ENCODE data around the gene MIS18A.
"Not testable (repeated sequence)": the region's sequence is repeated elsewhere in the genome, so short reads cannot be mapped to it uniquely, and the experiment has no call there.

Gene MIS18A

GRCh38 chr21:32303385-32303784 lies 24.5 kb upstream of the MIS18A start:
- DNase-seq = no peak

- no peak for DNase-seq
Observed at GRCh38 chr21:32302560-32302959, 23.7 kb upstream of the MIS18A start.

GRCh38 chr21:32301596-32301995 lies 22.7 kb upstream of the MIS18A start:
- DNase-seq = no peak

DNA sequence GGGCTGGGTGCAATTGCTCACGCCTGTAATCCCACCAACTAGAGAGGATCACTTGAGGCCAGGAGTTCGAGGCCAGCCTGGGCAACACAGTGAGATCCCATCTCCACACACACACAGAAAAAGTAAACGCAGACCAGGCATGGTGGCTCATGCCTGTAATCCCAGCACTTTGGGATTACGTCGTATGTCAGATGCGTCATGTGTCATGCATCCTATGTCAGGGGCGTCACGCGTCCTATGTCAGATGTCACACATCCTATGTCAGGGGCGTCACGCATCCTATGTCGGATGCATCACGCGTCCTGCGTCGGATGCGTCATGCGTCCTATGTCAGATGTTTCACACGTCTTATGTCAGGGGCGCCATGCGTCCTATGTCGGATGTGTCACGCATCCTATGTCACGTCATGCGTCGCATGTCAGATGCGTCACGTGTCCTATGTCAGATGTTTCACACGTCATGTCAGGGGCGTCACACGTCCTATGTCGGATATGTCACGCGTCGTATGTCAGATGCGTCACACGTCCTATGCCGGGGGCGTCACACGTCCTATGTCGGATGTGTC lies 21.4 kb upstream of the MIS18A start:
- no peak for DNase-seq

DNA sequence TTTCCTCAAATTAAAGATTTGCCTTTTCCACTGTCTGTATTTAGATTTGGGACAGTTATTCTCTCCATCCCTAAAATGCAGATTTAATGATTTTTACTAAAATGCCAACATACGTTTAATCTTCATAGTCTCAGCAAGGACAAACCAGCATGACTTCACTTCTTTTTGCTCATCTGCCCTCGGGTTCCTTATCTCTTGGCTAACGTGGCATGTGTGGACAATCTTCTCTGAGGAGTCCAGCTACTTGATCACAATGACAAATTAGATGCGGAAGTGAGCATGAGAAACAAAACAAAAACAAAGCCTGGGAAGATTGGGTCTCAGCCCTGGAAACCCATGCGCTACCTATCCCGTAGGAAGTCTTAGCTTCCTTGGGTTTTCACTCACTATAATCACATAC lies 20.8 kb upstream of the MIS18A start:
- DNase-seq = no peak

DNA sequence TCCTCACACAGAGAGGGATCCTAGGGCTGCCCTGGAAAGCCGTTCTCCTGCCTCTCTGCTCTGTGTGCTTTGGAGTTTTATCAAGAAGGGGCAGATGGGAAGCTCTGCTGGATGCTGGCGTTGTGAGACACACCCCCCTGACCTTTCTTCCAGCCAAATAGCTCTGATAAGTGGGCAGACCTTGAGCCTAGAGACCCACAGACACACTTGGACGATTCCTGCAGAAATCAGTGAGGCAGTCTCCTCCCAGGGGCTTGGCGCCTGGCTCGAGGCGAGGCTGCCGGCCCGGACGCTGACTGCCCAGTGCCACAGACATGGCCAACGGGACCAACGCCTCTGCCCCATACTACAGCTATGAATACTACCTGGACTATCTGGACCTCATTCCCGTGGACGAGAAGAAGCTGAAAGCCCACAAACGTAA lies 19.8 kb upstream of the MIS18A start, which contains the start of gene MRAP:
TSS of gene MRAP (plus strand) at position 198 of the 424 bp plus-strand sequence. CDS start at position 315, 117 bp downstream.
- DNase-seq = no peak

DNA sequence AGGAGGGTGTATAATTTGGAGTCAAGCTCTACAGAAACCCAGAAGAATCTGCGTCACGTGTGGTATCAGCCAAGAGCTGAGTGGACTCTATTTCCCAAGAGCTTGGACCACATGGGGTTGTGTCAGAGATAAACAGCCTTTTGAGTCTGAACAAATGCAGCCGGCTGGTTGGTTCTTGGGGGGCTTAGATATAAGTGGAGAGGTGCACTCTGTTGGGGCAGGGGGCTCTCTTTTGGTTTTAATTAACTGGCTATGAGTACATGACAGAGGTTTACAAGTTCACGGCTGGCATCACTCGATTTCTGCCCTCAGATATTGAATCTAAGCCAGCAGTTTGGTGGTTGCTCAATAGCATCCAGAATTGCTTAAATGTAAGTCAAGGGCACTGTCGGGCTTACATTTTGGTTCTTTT lies 19.3 kb upstream of the MIS18A start:
- DNase-seq = no peak

- DNase-seq = no peak
Observed at GRCh38 chr21:32297449-32297848, 18.6 kb upstream of the MIS18A start.

DNA sequence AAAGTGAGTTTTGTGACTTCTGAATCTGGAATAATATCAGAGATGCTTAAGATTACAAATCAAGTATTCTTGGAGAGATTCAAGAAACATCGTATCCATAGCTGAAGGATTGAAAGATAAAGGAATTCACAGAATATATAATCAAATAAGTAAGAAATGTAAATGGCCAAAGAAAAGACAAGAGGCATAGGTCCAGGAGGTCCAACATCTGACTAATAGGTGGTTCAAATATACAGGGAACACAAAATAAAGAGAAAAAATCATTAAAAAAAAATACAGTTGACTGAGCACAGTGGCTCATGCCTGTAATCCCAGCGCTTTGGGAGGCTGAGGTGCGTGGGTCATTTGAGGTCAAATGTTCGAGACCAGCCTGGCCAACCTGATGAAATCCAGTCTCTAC lies 6.6 kb upstream of the MIS18A start:
- no peak for DNase-seq

GRCh38 chr21:32282992-32283391 lies 4.1 kb upstream of the MIS18A start:
- DNase-seq = no peak

DNA sequence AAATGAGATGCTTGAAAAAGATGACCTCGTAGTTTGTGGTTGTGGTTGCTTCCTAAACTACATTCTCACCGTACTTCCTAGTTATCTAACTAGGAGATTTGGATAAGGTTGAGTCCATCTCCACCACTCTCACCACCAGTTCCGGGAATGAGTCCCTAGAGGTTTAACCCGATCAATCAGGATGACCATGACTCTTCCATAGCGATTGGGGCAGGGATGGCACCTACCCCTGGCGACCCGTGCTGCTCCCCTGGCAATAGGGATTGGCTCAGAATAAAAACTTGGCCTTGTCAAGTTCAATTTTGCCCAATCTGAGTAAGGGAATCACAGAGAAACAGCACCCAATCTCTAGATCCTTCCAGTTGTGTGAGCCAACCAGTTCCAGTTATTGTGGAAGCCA lies 2.7 kb upstream of the MIS18A start:
- no peak for DNase-seq

DNA sequence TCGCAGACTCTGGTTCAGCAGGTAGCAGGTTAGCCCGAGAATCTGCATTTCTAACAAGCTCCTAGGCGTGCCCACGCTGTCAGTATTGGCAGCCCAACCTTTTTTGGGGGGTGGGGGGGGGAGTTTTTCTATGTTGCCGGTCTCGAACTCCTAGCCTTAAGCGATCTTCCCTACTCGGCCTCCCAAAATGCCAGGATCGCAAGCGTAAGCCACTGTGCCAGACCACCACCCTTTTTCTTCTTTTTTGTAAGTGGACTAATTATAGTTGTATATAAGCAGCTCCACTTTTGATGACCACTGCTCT lies 480 bp upstream of the MIS18A start:
- DNase-seq = no peak

DNA sequence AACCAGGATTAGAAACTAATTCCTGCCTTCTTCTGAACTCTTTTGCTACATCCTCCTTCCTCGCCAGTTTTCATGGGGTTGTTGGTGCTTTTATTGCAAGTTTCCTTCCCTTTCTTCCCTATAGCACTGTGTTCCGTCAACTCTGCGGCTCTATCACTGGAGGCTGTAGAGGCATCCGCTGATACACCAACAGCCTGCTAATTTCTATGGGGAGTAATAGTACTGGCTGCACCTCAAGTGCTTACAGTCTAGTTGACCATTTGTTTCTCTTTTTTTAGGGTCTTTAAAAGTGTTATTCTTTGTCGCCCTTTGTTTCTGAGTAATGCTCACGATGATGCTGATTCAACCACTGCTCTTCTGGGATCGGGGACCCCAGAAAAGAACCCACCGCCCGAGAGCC lies 746 bp downstream of the MIS18A start:
- no peak for DNase-seq

DNA sequence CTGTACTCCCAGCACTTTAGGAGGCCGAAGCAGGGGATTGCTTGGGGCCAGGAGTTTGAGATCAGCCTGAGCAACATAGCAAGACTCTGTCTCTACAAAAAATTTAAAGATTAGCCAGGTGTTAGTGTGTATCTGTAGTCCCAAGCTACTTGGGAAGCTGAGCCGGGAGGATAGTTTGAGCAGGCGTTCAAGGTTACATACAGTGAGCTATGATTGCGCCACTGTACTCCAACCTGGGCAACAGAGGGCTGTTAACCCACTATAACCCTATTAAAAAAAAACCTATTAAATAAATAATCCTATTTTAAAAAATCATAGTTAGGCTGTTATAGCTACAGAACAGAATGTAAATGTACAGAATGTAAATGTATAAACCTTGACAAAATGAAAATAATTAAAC lies 2.2 kb downstream of the MIS18A start:
- DNase-seq = no peak

- DNase-seq = no peak
Observed at GRCh38 chr21:32270748-32271147, 8.1 kb downstream of the MIS18A start.

DNA sequence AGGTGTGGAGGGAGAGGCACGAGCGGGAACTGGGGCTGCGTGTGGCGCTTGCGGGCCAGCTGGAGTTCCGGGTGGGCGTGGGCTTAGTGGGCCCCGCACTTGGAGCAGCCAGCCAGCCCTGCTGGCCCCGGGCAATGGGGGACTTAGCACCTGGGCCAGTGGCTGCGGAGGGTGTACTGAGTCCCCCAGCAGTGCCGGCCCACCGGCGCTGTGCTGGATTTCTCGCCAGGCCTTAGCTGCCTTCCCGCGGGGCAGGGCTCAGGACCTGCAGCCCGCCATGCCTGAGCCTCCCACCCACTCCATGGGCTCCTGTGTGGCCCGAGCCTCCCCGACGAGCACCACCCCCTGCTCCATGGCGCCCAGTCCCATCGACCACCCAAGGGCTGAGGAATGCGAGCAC lies 13.5 kb downstream of the MIS18A start:
- not testable (repeated sequence) for DNase-seq

DNA sequence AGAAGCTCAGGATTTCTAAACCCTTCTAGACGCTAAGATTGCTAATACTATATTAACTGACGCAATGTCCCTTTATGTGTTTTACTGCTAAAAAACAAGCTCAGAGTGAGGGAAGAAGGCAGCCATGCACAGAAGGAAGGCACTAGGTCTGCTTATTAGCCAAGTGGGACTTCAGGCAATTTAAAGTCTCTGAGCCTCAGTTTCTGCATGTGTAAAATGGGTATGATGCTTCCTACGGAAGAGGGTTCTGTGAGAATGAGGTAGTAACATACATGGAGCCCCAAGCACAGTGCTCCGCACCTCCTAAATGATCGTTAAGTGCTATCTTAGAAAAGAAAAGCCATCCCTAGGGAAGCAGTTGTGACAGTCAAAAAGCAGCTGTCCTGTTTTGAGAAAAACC lies 16.9 kb downstream of the MIS18A start:
- no peak for DNase-seq

DNA sequence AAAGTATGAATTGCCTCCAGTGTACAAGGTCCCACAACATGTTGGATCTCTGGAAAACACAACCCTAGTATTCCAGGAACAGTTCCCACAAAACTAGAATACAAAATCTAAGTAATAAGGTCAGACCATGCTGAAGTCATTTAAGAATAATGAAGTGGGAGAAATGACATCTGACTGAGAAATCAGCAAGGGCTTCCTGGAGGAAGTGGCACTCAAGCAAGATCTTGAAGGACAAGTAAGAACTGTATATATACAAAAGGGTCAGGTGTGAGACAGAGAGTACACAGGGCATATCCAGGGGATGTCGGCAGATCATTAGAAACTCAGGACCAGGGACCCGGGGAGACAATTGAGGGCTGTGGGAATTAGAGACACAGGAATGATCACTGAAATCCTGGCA lies 18.7 kb downstream of the MIS18A start:
- DNase-seq = no peak

DNA sequence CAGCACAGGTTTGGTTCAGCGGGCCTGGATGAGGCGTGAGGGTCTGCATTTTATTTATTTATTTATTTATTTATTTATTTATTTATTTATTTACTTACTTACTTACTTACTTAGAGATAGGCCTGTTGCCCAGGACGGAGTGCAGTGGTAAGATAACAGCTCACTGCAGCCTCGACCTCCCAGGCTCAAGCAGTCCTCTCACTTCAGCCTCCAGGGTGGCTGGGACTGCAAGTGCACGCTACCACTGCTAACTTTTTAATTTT lies 20.1 kb downstream of the MIS18A start:
- not testable (repeated sequence) for DNase-seq

DNA sequence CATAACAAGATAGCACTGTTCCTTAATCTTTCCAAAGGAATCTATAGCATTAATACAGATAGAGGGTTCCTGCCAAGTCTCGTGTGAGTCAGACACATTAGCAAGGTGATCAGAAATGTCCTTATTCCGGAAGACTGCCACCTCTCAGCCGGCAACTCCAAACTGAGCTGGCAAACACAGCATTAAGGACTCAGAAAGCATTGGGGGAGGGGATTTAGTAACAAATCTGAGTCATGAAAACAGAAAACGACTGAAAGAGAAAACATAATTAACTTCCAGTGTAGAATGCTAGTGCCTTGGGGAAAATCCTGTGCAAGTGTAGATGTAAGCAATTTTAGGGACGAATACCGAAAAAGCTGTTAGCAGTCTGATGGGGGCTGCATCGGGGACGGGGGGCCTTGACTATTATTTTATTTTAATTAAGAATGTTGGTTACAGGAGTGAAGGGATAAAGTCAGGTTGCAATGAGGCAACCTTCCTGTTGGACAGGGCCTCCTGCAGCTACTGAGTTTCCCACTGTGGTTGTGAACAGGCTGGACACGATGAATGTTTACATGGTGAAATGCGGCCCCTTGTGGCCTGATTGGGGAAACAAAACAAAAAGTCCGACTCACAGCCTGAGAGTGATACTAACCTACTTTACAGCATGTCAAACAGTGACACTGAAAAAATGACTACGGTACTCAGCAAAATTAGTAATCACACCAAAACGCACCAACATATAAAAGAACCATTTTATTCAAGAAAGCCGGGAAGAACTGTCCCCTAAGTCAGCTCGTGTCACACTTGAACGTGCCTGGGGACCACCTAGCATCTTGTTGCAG lies 20.7 kb downstream of the MIS18A start:
- DNase-seq = no peak

DNA sequence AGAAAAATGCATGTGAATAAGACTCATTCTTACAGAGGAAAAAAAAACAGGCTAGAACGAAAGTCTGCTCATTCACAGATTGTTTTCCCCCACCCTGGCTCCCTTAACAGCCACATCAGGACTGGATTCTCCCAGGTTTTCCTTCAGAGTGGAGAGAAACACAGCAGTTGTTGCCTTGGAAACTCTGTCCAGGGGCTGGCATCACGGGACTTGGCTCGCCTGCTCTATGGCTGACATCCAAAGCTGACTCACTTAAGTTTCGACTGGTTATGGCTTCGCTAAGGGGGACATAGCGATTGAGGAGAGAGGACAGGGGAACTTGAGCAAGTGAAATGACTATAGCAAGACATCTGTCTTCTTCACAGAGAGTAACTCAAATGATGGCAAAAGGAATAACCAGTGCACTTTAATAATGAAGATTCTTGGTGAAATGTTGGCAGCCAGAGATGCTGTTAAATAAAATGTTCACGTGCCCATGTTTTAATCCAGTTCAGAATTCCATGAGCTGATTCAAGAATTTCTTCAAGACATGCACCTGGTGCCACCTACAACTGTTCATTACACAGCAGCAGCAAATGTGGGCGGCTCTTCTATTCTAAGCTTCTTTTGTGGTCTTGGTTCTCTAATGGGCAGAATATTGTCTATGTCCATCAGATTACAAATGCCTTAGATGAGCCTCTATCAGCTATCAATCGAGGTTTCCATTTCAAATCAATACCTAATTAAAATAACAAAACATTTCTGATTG lies 21.8 kb downstream of the MIS18A start:
- no peak for DNase-seq

DNA sequence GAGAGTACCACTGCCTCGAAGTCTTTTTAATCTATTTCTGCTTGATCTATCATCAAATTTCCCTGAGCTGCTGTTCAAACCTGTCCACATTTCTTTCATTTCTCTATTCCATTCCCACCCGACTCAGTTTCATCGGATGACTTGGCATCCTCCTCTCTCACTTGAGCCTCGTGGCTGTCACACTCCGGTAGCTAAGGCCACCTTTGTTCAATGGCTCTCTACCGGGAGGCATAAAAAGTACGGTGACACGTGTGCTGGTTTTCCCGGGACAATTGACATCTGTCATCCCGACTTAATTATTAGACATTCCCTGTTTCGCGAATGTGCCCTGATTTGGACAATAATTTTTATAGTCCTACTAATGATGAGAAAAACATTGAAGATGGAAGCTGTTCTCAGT lies 22.6 kb downstream of the MIS18A start:
- no peak for DNase-seq

DNA sequence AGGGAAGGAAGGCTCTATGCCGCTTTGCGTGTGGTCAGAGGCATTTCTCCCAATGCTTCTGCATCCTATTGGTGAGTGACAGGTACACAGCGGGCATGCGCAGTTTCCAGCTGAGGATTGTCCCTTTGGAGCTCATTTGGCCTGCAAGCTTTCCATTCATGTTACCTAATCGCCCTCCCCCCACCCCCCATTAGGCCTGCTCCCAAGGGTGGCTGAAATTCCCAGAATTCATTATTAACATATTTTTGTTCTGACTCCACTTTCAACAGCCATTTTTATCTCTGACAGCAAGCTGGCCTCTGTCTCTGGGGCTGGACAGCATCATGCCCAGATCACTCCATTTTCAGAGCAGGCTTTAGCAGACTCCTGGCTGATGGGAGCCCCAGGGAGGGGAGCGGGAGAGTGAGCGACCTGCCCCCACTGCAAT lies 25.6 kb downstream of the MIS18A start:
- no peak for DNase-seq

- no peak for DNase-seq
Observed at GRCh38 chr21:32252136-32252535, 26.7 kb downstream of the MIS18A start.
